ENCODE measurements around the gene HMGB1.

The HMGB1 gene

GRCh38 chr13:30465593-30466357 lies at the start of gene HMGB1:
Gene HMGB1 (minus strand): TSS chr13:30465936. CDS start chr13:30463680, 2,256 bp downstream.
- DNase-seq (ENCODE audit: low read depth in 2 of 2, low spot score in 1 of 2): peak; percentile 91

GRCh38 chr13:30510811-30511371 lies 45.2 kb upstream of the HMGB1 start:
- no peak for DNase-seq (ENCODE audit: low read depth in 2 of 2, low spot score in 1 of 2)

- DNase-seq (ENCODE audit: low read depth in 2 of 2, low spot score in 1 of 2): no peak
Measured at GRCh38 chr13:30510091-30510490, 44.4 kb upstream of the HMGB1 start.

DNA sequence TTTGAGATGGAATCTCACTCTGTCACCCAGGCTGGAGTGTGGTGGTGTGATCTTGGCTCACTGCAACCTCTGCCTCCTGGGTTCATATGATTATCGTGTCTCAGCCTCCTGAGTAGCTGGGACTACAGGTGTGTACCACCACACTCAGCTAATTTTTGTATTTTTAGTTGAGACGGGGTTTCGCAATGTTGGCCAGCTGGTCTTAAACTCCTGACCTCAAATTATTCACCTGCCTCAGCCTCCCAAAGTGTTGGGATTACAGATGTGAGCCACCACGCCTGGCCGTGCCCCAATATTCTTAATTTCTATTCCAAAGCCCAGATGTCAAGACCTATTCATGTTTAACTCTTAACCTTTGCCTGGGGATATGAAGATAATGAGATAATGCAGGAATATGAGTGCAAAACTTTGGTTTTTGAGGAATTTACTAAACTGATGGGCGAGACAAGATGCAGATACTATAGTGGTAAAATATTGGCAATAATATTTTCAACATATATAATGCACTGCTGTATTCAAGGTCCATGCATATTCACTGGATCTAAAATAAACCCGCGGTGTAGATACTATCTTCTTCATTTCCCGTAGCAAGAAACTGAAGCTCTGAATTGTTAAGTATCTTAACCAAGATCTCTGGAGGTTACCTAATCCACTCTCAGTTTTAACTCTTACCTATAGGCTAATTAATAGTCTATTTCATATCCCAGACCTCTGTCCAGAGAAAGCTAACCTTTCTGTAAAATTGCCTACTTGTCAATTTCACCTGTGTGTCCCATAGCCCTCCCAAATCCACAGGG lies 43.7 kb upstream of the HMGB1 start:
- no peak for DNase-seq (ENCODE audit: low read depth in 2 of 2, low spot score in 1 of 2)

- no peak for DNase-seq (ENCODE audit: low read depth in 2 of 2, low spot score in 1 of 2)
Measured at GRCh38 chr13:30504081-30504480, 38.3 kb upstream of the HMGB1 start.

DNA sequence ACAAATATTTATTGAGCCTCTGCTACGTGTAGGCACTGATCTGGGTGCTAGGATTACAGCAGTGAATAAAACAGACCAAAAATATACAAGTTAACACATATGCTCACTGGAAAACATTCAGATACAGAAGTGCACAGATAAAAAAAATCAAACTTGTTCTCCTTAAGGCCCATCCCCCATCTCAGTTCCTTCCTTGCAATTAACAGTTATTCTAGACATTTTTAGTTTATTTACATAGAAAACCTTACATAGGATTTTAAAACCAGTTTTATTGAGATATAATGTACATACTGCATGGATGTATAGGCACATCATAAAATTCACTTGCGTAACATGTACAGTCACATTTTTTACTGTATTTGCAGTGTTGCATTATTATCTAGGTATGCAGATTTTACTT lies 36.5 kb upstream of the HMGB1 start:
- no peak for DNase-seq (ENCODE audit: low read depth in 2 of 2, low spot score in 1 of 2)

GRCh38 chr13:30499338-30499737 lies 33.6 kb upstream of the HMGB1 start:
- no peak for DNase-seq (ENCODE audit: low read depth in 2 of 2, low spot score in 1 of 2)

- no peak for DNase-seq (ENCODE audit: low read depth in 2 of 2, low spot score in 1 of 2)
Measured at GRCh38 chr13:30496147-30496546, 30.4 kb upstream of the HMGB1 start.

DNA sequence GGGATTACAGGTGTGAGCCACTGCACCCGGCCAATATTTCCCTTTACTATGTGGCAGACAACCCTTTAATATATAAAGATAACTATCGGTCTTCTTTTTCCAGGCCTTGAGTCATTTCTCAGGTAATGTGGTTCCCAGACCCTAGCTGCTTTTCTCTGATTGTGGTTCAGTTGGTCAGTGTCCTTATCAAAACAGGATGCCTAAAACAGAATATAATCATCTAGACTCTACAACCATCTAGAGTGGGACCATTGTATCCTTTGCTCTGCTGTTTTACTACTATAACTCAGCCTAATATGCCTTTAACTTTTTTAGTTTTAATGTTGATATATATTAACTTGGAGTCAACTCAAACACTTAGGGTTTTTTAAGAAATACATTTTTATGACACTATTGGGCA lies 30.0 kb upstream of the HMGB1 start:
- no peak for DNase-seq (ENCODE audit: low read depth in 2 of 2, low spot score in 1 of 2)

DNA sequence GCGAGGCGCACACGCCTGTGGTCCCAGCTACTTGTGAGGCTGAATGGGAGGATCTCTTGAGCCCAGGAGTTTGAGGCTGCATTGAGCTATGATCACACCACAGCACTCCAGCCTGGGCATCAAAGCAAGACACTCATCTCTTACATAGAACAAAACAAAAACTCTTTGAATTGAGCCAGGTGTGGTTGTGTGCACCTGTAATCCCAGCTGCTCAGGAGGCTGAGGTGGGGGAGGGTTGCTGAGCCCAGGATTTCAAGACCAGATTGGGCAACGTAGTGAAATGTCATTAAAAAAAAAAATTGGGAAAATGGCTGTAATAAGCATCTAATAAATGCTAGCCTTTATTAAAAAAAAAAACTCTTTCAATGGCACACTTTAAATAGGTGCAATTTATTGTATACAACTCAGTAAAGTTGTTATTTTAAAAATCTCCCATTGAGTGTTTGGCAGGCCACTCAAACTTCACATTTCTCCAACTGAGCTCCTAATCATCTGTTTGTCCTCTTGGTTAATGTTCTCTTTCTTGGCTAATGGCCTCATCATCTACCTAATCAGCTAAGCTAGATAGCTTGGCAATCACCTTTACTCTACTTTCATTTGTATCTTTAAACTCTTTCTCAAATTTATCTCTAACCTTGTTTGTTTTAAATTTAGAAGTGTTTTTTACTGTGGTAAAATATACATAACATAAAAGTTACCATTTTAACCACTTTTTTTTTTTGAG lies 28.1 kb upstream of the HMGB1 start:
- no peak for DNase-seq (ENCODE audit: low read depth in 2 of 2, low spot score in 1 of 2)

DNA sequence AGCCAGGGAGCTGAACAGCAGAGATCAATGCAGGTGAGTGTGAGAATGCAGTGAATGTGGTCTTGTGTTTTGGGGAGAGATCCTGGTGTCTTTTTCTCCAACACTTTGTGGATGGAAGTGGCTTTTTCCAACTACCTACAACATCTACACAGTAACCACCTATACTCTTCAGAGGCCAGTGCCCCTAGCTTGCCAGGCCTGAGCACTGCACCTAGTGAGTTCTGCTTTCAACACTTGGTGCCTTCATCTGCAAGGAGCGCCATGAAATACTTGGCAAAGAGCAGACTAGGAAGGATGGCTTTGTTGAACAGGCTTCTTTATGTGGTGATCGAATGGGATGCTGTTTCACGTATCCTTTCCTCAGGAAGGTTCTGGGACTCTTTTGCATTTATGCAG lies 21.3 kb upstream of the HMGB1 start:
- no peak for DNase-seq (ENCODE audit: low read depth in 2 of 2, low spot score in 1 of 2)

GRCh38 chr13:30486230-30487074 lies 20.7 kb upstream of the HMGB1 start:
- DNase-seq (ENCODE audit: low read depth in 2 of 2, low spot score in 1 of 2): no peak

DNA sequence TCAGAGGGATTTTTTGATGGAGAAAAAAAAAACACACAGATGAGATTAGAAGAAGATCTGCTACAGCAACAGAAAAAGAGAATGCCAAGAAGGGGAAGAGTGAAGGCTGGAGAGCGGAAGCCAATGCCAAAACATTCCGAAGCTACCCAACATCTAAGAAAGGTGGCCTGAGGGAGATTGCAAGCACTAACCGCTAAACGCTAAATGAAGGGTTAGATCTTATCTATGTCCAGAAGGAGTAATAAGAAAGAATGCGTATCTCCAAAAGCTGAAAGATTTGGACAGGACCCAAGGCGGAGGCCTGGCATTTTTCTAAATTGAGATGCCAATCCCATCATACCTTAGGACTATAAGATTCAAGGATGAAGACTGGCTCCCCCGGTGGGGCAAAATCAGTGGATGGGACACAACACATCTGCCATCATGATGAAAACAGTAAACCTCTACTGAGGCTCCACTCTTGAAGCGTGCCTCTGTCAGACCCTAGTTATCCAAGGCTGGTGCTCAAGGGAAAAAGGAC lies 15.6 kb upstream of the HMGB1 start:
- no peak for DNase-seq (ENCODE audit: low read depth in 2 of 2, low spot score in 1 of 2)

GRCh38 chr13:30480292-30480950 lies 14.7 kb upstream of the HMGB1 start:
- DNase-seq (ENCODE audit: low read depth in 2 of 2, low spot score in 1 of 2): no peak

- no peak for DNase-seq (ENCODE audit: low read depth in 2 of 2, low spot score in 1 of 2)
Measured at GRCh38 chr13:30479883-30480219, 14.1 kb upstream of the HMGB1 start.

DNA sequence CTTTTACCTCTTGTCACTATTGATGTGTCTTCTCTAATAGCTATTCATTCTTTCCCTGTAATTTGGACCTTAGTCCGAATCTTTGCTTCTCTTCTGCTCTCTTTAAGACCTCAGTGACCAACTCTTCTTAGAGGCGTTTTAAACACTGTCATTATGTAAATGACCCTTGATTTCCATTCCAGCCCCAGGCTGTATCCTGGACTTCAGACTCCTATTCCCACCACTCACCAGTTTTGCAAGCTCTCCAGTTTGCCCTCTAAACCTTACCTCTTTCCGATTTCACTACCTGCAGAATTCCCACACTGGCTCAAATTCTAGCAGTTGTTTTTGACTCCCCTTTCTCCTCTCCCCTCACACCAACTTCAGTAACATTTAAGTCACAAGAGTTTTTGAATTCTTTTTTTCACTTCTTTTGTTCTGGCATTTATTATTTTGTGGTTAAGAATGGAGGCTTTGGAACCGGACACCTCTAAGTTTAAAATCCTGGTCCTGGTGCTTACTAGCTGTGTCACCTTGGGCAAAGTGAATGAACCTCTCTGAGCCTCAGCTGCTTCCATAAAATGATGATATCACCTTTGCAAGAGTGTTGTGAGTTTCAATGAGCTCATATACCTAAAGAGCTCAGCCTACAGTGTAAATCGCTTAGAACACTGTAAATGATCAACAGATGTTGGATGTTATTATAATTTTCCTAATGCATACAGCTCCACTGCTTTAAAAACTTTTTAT lies 13.6 kb upstream of the HMGB1 start:
- DNase-seq (ENCODE audit: low read depth in 2 of 2, low spot score in 1 of 2): no peak

- DNase-seq (ENCODE audit: low read depth in 2 of 2, low spot score in 1 of 2): no peak
Measured at GRCh38 chr13:30477346-30478195, 11.8 kb upstream of the HMGB1 start.

DNA sequence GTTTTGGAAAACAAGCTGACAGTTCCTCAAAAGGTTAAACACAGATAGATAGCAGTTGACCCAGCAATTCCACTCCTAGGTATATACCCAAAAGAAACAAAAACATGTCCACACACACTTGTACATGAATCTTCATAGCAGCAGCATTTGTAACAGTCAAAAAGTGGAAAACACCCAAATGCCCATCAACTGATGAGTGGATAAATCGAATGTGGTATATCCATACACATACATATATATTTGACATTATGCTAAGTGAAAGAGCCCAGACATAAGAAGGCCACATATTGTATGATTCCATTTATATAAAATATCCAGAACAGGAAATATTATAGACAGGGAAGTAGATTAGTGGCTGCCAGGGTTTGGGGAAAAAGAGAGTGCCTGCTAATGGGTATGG lies 7.9 kb upstream of the HMGB1 start:
- no peak for DNase-seq (ENCODE audit: low read depth in 2 of 2, low spot score in 1 of 2)
